GM23338 (cell line): ENCODE results near the gene BMAL1. TPM values are rescaled to one million over a fixed set of nuclear protein-coding genes. Genes with fewer than 3 reads are reported as not detected.

ENCODE experiments used
- ATAC-seq: fragments of 200-7000 bp; cut with Tn5 transposase; 3 replicates; pipeline ENCODE4 v1.9.1; 2020
- DNase-seq: peaks from one replicate; pipeline ENCODE4 v3.0.0-alpha.2; 2015; ENCODE audit warnings: low spot score
- H2AFZ ChIP-seq: fragments of 200-600 bp; sonication (generic); 2 replicates; pipeline ENCODE4 v1.8.0; 2016; ENCODE audit warnings: antibody characterized with exemption, mild to moderate bottlenecking, moderate library complexity
- H3F3A ChIP-seq: fragments of 200-600 bp; sonication (generic); replicated peaks from 2 replicates; pipeline ENCODE4 v1.8.0; 2017; ENCODE audit warnings: antibody characterized with exemption, mixed run types, low read depth
- H3K27ac ChIP-seq: fragments of 200-600 bp; sonication (generic); 2 replicates; pipeline ENCODE4 v1.6.1; 2016; ENCODE audit warnings: low read depth
- H3K27me3 ChIP-seq: fragments of 200-600 bp; sonication (generic); 2 replicates; pipeline ENCODE4 v1.8.0; 2016; ENCODE audit warnings: mild to moderate bottlenecking, mixed run types, moderate library complexity; ENCODE audit not compliant: insufficient read depth
- H3K36me3 ChIP-seq: fragments of 200-600 bp; sonication (generic); 2 replicates; pipeline ENCODE4 v1.8.0; 2016; ENCODE audit warnings: mild to moderate bottlenecking; ENCODE audit not compliant: insufficient read depth
- H3K4me1 ChIP-seq: fragments of 200-600 bp; sonication (generic); 2 replicates; pipeline ENCODE4 v1.8.0; 2016; ENCODE audit warnings: mild to moderate bottlenecking, moderate library complexity; ENCODE audit not compliant: insufficient read depth
- H3K4me2 ChIP-seq: fragments of 200-600 bp; sonication (generic); 2 replicates; pipeline ENCODE4 v1.7.1; 2017; ENCODE audit warnings: mixed run types
- H3K4me3 ChIP-seq: fragments of 200-600 bp; sonication (generic); 2 replicates; pipeline ENCODE4 v1.6.1; 2016; ENCODE audit warnings: mixed run types
- H3K79me2 ChIP-seq: fragments of 200-600 bp; sonication (generic); replicated peaks from 2 replicates; pipeline ENCODE4 v1.8.0; 2017; ENCODE audit warnings: mild to moderate bottlenecking; ENCODE audit not compliant: insufficient read depth
- H3K9me2 ChIP-seq: fragments of 200-600 bp; sonication (generic); 2 replicates; pipeline ENCODE4 v1.8.0; 2017; ENCODE audit not compliant: insufficient read depth
- H4K20me1 ChIP-seq: fragments of 200-600 bp; sonication (generic); replicated peaks from 2 replicates; pipeline ENCODE4 v1.8.0; 2017; ENCODE audit warnings: mild to moderate bottlenecking; ENCODE audit not compliant: insufficient read depth
- H3K27ac Mint-ChIP-seq: 2 replicates; pipeline ENCODE4 v1.8.0; 2020; ENCODE audit warnings: inconsistent platforms, mild to moderate bottlenecking, moderate library complexity, mixed read lengths
- H3K27me3 Mint-ChIP-seq: 3 replicates; pipeline ENCODE4 v1.8.0; 2022; ENCODE audit warnings: low read depth, mild to moderate bottlenecking, moderate library complexity, mixed read lengths, inconsistent platforms; ENCODE audit not compliant: insufficient read depth, poor library complexity
- H3K36me3 Mint-ChIP-seq: 3 replicates; pipeline ENCODE4 v1.8.0; 2021; ENCODE audit warnings: low read depth, mild to moderate bottlenecking, inconsistent platforms, moderate library complexity, mixed read lengths
- H3K4me1 Mint-ChIP-seq: 3 replicates; pipeline ENCODE4 v1.8.0; 2020; ENCODE audit warnings: mild to moderate bottlenecking, inconsistent platforms, mixed read lengths
- H3K4me3 Mint-ChIP-seq: 3 replicates; pipeline ENCODE4 v1.8.0; 2021; ENCODE audit warnings: moderate library complexity, mild to moderate bottlenecking, inconsistent platforms, mixed read lengths
- H3K9me3 Mint-ChIP-seq: 3 replicates; pipeline ENCODE4 v1.8.0; 2020; ENCODE audit warnings: moderate library complexity, mild to moderate bottlenecking, inconsistent platforms, mixed read lengths
- CTCF ChIP-seq, 2 experiments: fragments of 200-600 bp in 1 of 2; sonication (generic) in 1 of 2; conservative IDR thresholded peaks; 2 replicates each; pipeline versions ENCODE4 v1.5.1 to v1.6.1; 2016 to 2017; ENCODE audit warnings: antibody characterized with exemption in 2 of 2, low read depth in 2 of 2, mild to moderate bottlenecking in 2 of 2, moderate library complexity in 1 of 2
- EZH2 ChIP-seq: fragments of 200-600 bp; sonication (generic); IDR thresholded peaks from one replicate; pipeline ENCODE4 v1.8.0; 2017; ENCODE audit warnings: antibody characterized with exemption, mild to moderate bottlenecking, low read depth; ENCODE audit not compliant: unreplicated experiment
- EZH2phosphoT487 ChIP-seq: fragments of 200-600 bp; sonication (generic); IDR thresholded peaks from one replicate; pipeline ENCODE4 v1.8.1; 2018; ENCODE audit warnings: antibody characterized with exemption; ENCODE audit not compliant: unreplicated experiment
- NANOG ChIP-seq: IDR thresholded peaks from 2 replicates; pipeline ENCODE4 v1.6.1; 2016; ENCODE audit warnings: antibody characterized with exemption, borderline replicate concordance
- REST ChIP-seq: IDR thresholded peaks from one replicate; pipeline ENCODE4 v1.6.1; 2018; ENCODE audit warnings: antibody characterized with exemption; ENCODE audit not compliant: unreplicated experiment
- STAT1 ChIP-seq: IDR thresholded peaks from one replicate; pipeline ENCODE4 v1.6.1; 2016; ENCODE audit warnings: antibody characterized with exemption; ENCODE audit not compliant: unreplicated experiment
- ZNF331 ChIP-seq: fragments of 250-450 bp; sonication (Bioruptor Pico); IDR thresholded peaks from 2 replicates; pipeline ENCODE4 v1.5.0; 2020; ENCODE audit warnings: low read depth, mild to moderate bottlenecking, moderate library complexity
- polyA plus RNA-seq: library from polyadenylated mRNA; unstranded; fragments of >200 nt; fragmentation: Nextera tagmentation; extraction: Ambion mirVana; gene quantifications from 2 replicates; pipeline ENCODE4 v1.2.1, GENCODE V29; 2016
- total RNA-seq: library from RNA; depleted of rRNA; stranded (reverse); fragments of >200 nt; shearing (Covaris generic); gene quantifications from 2 replicates; pipeline ENCODE4 v1.2.3, GENCODE V29; 2014

BMAL1 gene
- total and polyA plus RNA-seq, 2 experiments from 2014 or later, result 5.1 to 7.2 TPM

- Mint-ChIP-seq H3K36me3 (no peaks in the 10 kb centered on the region), H3K27me3 (peaks cover 5% of the 10 kb centered on the region), H3K9me3 (no peaks in the 10 kb centered on the region), H3K4me3 (no peak overlapping the region), H3K4me1 (peaks cover 13% of the 10 kb centered on the region), H3K27ac (no peak overlapping the region)
- no peaks in the 10 kb centered on the region; the same call in 1 of the 2 replicates for H4K20me1 ChIP-seq
- no peaks in the 10 kb centered on the region for H3F3A ChIP-seq
- no peaks in the 10 kb centered on the region for H3K9me2 ChIP-seq
- no peak overlapping the region for H2AFZ ChIP-seq
- H3K4me2 ChIP-seq, result no peak overlapping the region
- H3K27me3 ChIP-seq, result no peaks in the 10 kb centered on the region
- no peak overlapping the region for H3K4me3 ChIP-seq
- no peaks in the 10 kb centered on the region for H3K36me3 ChIP-seq
- TF ChIP-seq ZNF331 (no peak), REST (peak; percentile 81)
- peaks cover 6% of the 10 kb centered on the region; the same call in 1 of the 2 replicates for H3K4me1 ChIP-seq
- DNase-seq (peak; percentile 64), ATAC-seq (peak; percentile 72)
- no peak overlapping the region for H3K27ac ChIP-seq
- H3K79me2 ChIP-seq, result peaks cover 14% of the 10 kb centered on the region; the same call in 1 of the 2 replicates
Measured at GRCh38 chr11:13289081-13289480, 11.5 kb downstream of the BMAL1 start.

- Mint-ChIP-seq H3K4me1 (peaks cover 5% of the 10 kb centered on the region; the same call in 2 of the 3 replicates), H3K27ac (no peak overlapping the region), H3K4me3 (no peak overlapping the region), H3K27me3 (no peaks in the 10 kb centered on the region), H3K36me3 (no peaks in the 10 kb centered on the region), H3K9me3 (no peaks in the 10 kb centered on the region)
- Histone ChIP-seq H3K4me2 (no peak overlapping the region), H4K20me1 (no peaks in the 10 kb centered on the region), H3K4me3 (no peak overlapping the region), H3K9me2 (no peaks in the 10 kb centered on the region), H3K4me1 (no peaks in the 10 kb centered on the region), H3K36me3 (no peaks in the 10 kb centered on the region), H3K27me3 (no peaks in the 10 kb centered on the region), H3K79me2 (peaks cover 8% of the 10 kb centered on the region; the same call in 1 of the 2 replicates), H3K27ac (no peak overlapping the region), H2AFZ (no peak overlapping the region), H3F3A (no peaks in the 10 kb centered on the region)
- ATAC-seq (no peak), DNase-seq (no peak)
- TF ChIP-seq CTCF (conservative IDR thresholded peaks at IDR 0.05; ENCODE audit: low read depth in 2 of 2), result no peak
- no peak for TF ChIP-seq ZNF331
- TF ChIP-seq NANOG, result no peak
- no peak for TF ChIP-seq EZH2phosphoT487
- no peak for TF ChIP-seq EZH2
- TF ChIP-seq STAT1, result no peak
- TF ChIP-seq REST, result no peak
Measured at GRCh38 chr11:13290221-13290980, 12.8 kb downstream of the BMAL1 start.
